ENCODE data around the gene ERCC6L2. TPM values are rescaled to one million over a fixed set of nuclear protein-coding genes. Genes with fewer than 3 reads are reported as not detected.

ERCC6L2 gene
- polyA plus RNA-seq, 1 donor from 2014 or later, result 72.6 TPM

GRCh38 chr9:95892690-95893089, 17.2 kb downstream of the ERCC6L2 start:
- Histone ChIP-seq H3K27me3 (ENCODE audit: insufficient read depth, low read depth, low read length) (no peaks in the 10 kb centered on the region), H3K4me3 (ENCODE audit: low read length) (no peak overlapping the region), H3K9me2 (ENCODE audit: insufficient read depth, low read length) (no peaks in the 10 kb centered on the region), H3K9ac (ENCODE audit: low read length) (no peak overlapping the region), H3K4me2 (ENCODE audit: low read length) (no peak overlapping the region), H3K36me3 (ENCODE audit: insufficient read depth, low read length) (no peaks in the 10 kb centered on the region), H4K20me1 (ENCODE audit: insufficient read depth) (no peaks in the 10 kb centered on the region), H3K79me2 (replicated peaks; ENCODE audit: insufficient read depth, low read length) (peaks cover 35% of the 10 kb centered on the region), H3F3A (ENCODE audit: insufficient read depth, low read length, poor library complexity, severe bottlenecking) (no peaks in the 10 kb centered on the region), H2AFZ (ENCODE audit: low read depth, low read length) (no peak overlapping the region), H3K9me3 (ENCODE audit: low read length) (no peaks in the 10 kb centered on the region), H3K27ac (ENCODE audit: low read length) (no peak overlapping the region)
- TF ChIP-seq SMC3 (conservative IDR thresholded peaks at IDR 0.05; ENCODE audit: poor library complexity) (no peak), RAD21 (conservative IDR thresholded peaks at IDR 0.05) (no peak), EZH2 (IDR thresholded peaks at IDR 0.05; ENCODE audit: borderline replicate concordance, insufficient read depth, low read length, poor library complexity, severe bottlenecking) (no peak), TAF1 (IDR thresholded peaks at IDR 0.05; ENCODE audit: low read depth) (no peak), MXI1 (conservative IDR thresholded peaks at IDR 0.05; ENCODE audit: poor library complexity, severe bottlenecking) (no peak), REST (IDR thresholded peaks at IDR 0.05; ENCODE audit: borderline replicate concordance) (no peak), POLR2AphosphoS5 (IDR thresholded peaks at IDR 0.05) (no peak), EP300 (conservative IDR thresholded peaks at IDR 0.05; ENCODE audit: poor library complexity, severe bottlenecking) (no peak), CTCF (IDR thresholded peaks at IDR 0.05; ENCODE audit: poor library complexity, severe bottlenecking) (no peak)

- no peaks in the 10 kb centered on the region for H3K9me2 ChIP-seq (ENCODE audit: insufficient read depth, low read length)
- no peak overlapping the region for H3K4me2 ChIP-seq (ENCODE audit: low read length)
- H3K9ac ChIP-seq (ENCODE audit: low read length), result no peak overlapping the region
- peaks cover 24% of the 10 kb centered on the region for H3K79me2 ChIP-seq (replicated peaks; ENCODE audit: insufficient read depth, low read length)
- H4K20me1 ChIP-seq (ENCODE audit: insufficient read depth), result no peaks in the 10 kb centered on the region
- no peaks in the 10 kb centered on the region for H3K9me3 ChIP-seq (ENCODE audit: low read length)
- H3F3A ChIP-seq (ENCODE audit: insufficient read depth, low read length, poor library complexity, severe bottlenecking), result no peaks in the 10 kb centered on the region
- H3K36me3 ChIP-seq (ENCODE audit: insufficient read depth, low read length), result no peaks in the 10 kb centered on the region
- no peak overlapping the region for H3K4me3 ChIP-seq (ENCODE audit: low read length)
- H3K27ac ChIP-seq (ENCODE audit: low read length), result no peak overlapping the region
- H2AFZ ChIP-seq (ENCODE audit: low read depth, low read length), result no peak overlapping the region
- TF ChIP-seq EZH2 (IDR thresholded peaks at IDR 0.05; ENCODE audit: borderline replicate concordance, insufficient read depth, low read length, poor library complexity, severe bottlenecking) (no peak), TAF1 (IDR thresholded peaks at IDR 0.05; ENCODE audit: low read depth) (no peak), EP300 (conservative IDR thresholded peaks at IDR 0.05; ENCODE audit: poor library complexity, severe bottlenecking) (no peak), MXI1 (conservative IDR thresholded peaks at IDR 0.05; ENCODE audit: poor library complexity, severe bottlenecking) (no peak), REST (IDR thresholded peaks at IDR 0.05; ENCODE audit: borderline replicate concordance) (no peak), CTCF (IDR thresholded peaks at IDR 0.05; ENCODE audit: poor library complexity, severe bottlenecking) (no peak), SMC3 (conservative IDR thresholded peaks at IDR 0.05; ENCODE audit: poor library complexity) (no peak), POLR2AphosphoS5 (IDR thresholded peaks at IDR 0.05) (no peak)
- no peaks in the 10 kb centered on the region for H3K27me3 ChIP-seq (ENCODE audit: insufficient read depth, low read depth, low read length)
Observed at GRCh38 chr9:95896580-95896979, 21.1 kb downstream of the ERCC6L2 start.

All from neural cell (in vitro differentiated cells).